Right ventricle myocardium inferior (tissue), 1 donor: ENCODE measurements around the gene DENND1B. TPM values are rescaled to one million over a fixed set of nuclear protein-coding genes. Genes with fewer than 3 reads are reported as not detected.

Experiments used
- ATAC-seq: fragments of 200-7000 bp; cut with Tn5 transposase; one replicate; pipeline ENCODE4 v1.9.1; 2020; ENCODE audit warnings: mild to moderate bottlenecking, moderate library complexity
- DNase-seq: peaks from one replicate; pipeline ENCODE4 v3.0.0; 2021; ENCODE audit errors: missing footprints
- intact Hi-C: fragments of 100-400 bp; cut with DNase I; formaldehyde crosslinking; loops from one replicate; pipeline ENCODE4 v1.11.0; 2022
- total RNA-seq: library from RNA; stranded (reverse); fragmentation: NEBNext Ultra II Directional; extraction: Animal tissue kit (Norgen Biotek cat#: 25700); gene quantifications from one replicate; pipeline ENCODE4 v1.2.1, GENCODE V29; 2021
- donor health status: DM: no; HTN: yes; CAD: no; lungs with severe emphysema.

Gene DENND1B
- total RNA-seq, 1 donor from 2014 or later = 22.9 TPM

DNA sequence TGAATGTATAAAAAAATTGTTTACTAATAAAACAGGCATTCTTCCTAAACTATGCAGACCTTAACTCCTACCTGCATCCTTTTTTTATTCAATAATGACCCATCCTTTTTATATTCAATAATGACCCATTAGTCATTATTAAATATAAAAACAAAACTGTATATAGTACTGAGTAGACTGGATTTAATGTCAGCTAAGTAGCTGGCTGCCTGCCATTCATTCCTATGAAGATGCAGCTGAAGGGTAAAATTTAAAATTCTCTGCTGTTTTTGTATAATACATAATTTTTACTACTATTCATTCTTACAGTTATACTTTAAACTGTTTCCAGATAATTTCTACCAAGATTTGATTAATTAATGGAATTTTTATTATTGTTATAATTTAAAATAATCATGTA, 79.3 kb downstream of the DENND1B start:
- DNase-seq (no peak), ATAC-seq (no peak)
- intact Hi-C loops = no loop called here

DNA sequence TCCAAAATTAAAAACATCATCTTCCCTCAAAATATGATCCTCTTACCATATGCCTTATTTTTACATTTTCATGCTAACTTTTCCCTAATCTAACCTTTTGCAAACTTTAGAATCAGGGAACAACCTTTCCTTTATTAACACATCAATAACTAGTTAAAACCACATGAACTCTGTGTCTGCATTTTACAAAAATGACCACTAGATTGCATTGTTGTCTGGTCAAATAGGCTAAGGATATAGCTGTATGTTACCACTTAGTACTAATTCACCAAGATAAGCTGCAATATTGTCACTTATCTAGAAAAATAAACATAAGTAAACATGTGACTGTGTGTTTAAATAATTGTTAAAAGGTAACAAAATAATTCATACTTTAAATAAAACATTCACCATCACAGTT, 82.3 kb downstream of the DENND1B start:
- DNase-seq = no peak
- intact Hi-C loops = no loop called here
- no peak for ATAC-seq

DNA sequence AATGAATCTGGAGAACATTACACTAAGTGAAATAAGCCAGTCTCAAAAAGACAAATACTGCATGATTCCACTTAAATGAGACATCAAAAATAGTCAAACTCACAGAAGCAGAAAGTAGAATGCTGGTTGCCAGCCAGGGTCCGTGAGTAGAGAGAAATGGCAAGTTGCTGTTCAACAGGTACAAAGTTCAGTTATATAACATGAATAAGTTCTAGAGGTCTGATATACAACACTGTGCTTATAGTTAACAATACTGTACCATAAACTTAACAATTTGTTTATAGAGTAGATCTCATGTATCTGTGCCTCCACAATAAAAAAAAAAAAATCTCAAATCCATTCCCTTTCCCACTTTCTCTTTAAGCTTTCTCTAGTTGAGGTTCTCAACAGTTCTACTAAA, 83.5 kb downstream of the DENND1B start:
- ATAC-seq = no peak

DNA sequence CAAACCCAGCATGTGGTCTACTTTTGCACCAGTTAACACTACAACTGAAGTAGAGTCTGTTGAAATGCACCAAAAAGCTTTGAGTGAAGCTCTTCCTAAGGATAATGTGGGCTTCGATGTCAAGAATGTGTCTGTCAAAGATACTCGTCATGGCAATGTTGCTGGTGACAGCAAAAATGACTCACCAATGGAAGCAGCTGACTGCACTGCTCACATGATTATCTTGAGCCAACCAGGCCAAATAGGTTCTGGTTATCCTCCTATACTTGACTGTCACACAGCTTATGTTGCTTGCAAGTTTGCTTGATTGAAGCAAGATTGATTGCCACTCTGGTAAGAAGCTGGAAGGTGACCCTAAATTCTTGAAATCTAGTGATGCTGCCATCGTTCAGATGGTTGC, 85.2 kb downstream of the DENND1B start:
- intact Hi-C loops = no loop called here
- no peak for ATAC-seq
- no peak for DNase-seq

More for the DNA sequence above, 83.5 kb downstream of the DENND1B start:
- intact Hi-C loops = no loop called here
- DNase-seq = no peak

DNA sequence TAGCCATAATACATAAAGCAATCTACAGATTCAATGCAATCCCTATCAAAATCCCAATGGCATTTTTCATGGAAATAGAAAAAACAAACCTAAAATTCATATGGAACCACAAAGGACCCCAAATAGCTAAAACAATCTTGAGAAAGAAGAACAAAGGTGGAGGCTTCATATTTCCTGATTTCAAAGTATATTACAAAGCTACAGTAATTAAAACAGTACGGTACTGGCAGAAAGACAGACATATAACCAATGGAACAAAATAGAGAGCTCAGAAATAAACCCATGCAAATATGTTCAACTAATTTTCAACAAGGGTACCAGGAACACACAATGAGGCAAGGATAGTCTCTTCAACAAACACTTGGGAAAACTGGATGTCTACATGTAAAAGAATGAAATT, 87.0 kb downstream of the DENND1B start:
- intact Hi-C loops = no loop called here
- DNase-seq (no peak), ATAC-seq (no peak)

DNA sequence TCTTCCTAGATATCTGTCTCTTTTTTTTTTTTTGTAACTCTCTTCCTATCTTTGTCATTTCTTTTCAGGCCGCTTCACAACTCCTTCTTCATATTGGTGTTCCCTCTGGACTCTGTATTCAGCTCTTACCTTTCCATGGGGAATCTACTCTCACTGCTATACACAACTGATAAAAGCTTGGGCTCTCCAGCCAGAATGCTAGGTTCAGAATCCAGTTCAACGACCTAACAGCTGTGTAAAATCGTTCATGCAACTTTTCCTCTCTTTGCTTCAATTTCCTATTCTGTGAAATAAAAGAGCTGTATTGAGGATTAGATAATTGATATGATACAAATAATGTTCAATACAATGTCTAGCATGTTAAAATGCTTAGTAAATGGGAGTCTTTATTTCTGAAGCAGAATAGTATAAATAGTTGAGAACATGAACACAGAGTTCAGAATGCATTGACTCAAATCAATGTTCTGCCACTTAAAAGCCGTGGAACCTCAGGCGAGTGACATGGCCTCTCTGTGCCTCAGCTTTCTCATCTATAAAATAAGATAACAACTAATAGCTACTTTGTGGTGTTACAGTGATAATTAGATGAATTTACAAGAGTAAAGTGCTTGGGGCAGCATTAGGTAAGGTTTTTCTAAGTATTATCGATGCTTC, 88.5 kb downstream of the DENND1B start:
- DNase-seq (no peak), ATAC-seq (no peak)
- intact Hi-C loops = no loop called here

DNA sequence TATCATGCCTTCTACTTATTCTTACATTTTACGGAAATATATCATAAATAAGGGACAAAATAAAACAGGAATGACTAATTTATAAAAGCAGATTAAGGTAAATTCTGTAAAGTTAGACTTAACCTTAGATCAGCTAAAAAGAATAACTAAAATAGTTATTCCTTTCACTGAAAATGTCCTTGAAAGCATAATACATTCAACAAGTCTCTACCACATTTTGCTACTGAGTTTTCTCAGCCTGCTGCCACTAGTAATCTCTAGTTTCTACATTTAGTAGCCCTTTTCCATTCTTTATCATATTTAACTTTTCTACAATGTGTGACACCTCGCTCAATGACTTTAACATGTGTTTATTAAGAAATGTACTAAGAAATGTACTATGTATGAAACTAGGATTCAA, 89.0 kb downstream of the DENND1B start:
- DNase-seq = no peak
- intact Hi-C loops = no loop called here
- ATAC-seq = no peak

DNA sequence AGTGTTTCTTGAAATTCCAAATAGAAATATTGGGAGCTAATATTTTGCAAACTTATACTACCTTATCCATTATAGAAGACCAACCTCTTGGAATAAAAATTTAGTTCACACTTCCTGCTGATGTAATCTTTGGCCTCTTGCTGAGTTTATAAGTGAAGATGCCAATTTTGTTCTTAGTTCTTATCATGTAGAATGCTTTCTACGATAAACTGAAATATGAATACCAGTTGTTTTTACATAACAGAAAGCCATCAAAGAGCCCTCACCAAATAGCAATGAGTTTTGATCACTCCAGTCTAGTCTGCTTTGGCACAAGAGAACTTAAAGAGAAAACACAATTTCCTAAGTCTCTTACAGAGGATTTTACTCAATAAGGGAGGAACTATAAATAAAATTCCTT, 89.5 kb downstream of the DENND1B start:
- ATAC-seq (no peak), DNase-seq (no peak)

DNA sequence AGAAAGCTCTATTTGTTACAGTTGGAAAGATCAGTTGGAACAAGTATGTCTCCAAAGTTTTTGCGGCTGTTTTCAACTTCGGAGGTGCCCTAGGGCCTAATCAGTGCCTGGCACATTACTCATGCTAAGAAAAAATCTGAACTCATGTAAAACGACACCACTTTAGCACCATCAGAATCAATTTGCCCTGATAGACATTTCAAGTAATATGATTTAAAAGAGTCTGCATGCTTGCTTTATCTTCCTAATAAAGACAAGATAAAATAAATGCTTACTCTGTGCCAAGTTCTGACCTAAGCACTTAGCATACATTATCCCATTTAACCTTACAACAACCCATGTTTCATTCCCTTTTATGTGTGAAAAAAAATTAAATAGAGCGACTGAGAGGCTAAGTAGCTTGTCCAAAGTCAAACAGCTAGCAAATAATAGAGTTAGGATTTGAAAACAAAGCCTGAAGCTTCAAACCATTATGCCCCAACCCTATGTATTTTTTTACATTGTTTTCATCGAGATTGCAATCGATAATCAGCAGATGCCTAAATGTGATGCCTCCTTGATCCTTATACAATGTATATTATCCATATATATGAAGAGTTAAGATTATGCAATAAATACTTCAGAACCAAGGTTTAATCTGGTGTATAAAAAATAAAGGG, 91.3 kb downstream of the DENND1B start:
- ATAC-seq = no peak
- intact Hi-C loops = no loop called here
- DNase-seq = no peak

More for the DNA sequence above, 89.5 kb downstream of the DENND1B start:
- intact Hi-C loops = no loop called here

DNA sequence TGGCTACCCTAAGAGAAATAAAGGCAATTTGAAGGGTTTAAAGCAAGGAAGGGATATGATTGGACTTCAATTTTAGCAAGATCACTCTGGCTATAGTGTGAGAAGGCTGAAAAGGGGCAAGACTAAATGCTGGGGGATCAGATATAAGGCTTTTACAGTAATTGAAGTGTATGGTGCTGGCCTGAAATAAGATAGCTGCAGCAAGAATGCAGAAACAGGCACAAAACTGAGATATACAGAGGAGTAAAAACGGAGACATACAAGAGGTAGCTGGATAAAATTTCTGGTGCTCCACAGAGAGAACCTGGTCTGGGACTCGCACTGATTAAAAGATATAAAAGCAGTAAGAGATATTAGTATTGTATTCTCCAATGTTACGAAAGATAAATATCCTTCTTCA, 92.0 kb downstream of the DENND1B start:
- intact Hi-C loops = no loop called here
- ATAC-seq (no peak), DNase-seq (no peak)

DNA sequence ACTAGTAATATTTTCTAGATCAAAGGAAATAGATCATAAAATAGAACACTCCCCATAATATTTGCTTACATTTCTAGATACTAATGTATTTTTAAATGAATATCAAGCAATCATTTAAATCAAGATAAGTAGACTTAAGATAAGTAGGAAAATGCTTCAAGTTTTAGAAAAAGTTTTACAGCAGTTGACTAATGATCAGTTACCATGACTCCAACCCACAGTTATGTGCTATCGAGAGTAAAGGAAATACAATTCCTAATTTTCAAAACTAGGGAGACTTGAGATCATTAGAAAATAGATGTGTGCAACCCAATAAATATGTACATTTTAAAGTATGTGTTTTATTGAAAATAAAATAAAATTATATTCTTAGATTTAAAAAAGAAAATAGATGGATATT, 95.0 kb downstream of the DENND1B start:
- DNase-seq = no peak
- ATAC-seq = no peak
- intact Hi-C loops = no loop called here

DNA sequence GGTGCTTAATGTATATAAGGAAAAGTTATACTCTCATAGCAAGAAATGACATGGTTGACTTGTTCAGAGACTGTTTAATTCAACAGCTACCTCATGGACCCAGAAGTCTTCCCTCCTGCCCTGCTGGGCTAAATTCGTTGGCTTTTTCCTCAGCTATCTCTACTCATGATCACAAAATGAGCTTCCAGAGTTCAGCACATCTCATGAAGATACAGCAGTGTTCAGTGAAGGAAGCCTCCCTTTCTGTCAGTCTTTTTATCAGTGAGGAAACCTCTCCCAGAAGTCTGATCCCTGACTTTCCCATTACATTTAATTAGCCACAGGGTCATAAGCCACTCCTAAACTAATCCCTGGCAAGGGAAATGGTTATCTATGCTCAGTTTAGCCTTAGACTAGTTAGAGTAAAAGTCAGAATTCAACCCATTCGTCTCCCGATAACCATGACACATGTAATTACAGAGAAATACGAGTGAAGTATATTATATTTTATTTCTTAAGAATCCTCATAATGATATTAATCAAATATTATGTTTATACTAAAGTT, 97.5 kb downstream of the DENND1B start:
- ATAC-seq (no peak), DNase-seq (no peak)
- intact Hi-C loops = no loop called here

DNA sequence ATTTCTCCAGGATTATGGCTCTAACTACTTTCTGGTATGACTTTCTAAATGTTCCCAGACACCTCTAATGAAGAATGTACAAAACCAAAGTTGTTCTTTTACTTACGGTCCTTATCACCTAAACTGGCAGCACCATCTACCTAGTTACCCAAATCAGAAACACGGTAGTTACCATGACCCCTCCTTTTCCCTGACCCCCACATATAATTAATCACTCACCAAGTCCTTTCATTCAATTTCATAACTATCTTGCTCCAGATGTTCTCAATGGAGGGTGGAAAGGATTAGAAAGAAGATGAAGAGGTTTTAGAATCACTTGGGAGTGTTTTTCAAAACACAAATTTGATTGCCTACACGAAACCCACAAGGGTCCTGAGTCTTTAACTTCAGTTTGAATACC, 98.0 kb downstream of the DENND1B start:
- intact Hi-C loops = no loop called here
- ATAC-seq = no peak
- no peak for DNase-seq

DNA sequence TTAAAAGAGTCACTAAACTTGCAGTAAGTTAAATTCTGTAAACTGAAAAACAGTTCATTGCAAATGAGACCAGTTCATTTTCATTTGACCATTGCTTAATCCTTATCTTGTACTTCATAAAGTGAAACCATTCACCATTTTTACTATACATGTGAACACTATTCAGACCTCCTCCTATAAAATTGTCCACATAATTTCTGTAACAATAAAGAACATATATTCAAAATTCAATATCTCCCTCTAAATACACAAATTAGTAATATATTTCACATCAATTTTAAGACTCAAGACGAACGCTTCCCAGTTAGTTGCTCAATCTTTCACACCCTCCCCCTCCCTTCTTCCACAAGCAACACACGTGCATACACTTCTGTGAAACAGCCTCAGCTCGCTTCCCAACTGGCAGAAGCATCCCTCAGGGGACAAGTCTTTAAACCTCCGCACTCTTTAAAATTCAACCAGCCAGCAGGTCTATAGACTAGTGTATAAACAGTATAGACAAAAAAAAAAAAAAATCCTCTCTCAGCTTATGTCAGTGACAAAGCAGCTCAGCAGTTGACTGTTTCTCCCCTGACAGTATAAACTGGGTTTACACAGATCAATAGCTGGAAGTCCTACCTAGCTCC, 99.6 kb downstream of the DENND1B start:
- DNase-seq (no peak), ATAC-seq (peak; percentile 79)
- intact Hi-C loops = no loop called here

DNA sequence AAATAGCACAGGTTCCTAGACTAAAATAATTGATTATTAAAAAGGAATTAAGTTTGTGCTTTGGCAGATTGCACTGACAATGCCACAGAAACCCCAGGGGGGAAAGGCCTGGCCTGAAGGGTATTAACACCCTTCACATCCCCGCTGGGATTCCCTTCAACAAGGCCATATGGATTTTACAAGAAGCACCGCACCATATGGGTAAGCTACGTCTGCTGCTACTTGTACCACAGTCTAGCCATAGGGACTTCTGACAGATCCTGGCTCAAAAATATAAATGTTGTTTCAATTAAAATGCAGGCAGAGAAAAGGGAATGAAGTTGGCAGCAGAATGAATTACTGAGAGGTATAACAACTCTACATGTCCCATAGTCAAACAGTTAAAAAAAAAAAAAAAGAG, 101.0 kb downstream of the DENND1B start:
- ATAC-seq (no peak), DNase-seq (no peak)
- intact Hi-C loops = no loop called here

DNA sequence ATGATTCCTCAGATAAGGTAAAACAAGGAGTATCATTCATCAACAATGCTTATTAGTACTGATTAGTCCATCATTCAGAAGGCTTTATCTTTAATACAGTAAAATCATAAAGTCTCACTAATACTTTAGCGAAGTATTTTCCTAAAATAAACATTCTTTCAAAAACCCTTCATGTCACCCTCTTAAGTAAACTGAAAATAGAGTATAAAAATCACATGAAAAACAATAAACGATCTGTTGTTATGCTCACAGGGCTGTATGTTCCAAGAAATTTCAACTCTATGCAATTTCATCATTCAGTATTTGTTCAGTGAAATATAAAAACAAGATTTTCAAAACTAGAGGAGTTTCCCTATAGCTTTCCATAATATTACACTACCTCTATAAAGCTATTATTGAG, 102.0 kb downstream of the DENND1B start:
- DNase-seq (no peak), ATAC-seq (no peak)
- intact Hi-C loops = no loop called here

DNA sequence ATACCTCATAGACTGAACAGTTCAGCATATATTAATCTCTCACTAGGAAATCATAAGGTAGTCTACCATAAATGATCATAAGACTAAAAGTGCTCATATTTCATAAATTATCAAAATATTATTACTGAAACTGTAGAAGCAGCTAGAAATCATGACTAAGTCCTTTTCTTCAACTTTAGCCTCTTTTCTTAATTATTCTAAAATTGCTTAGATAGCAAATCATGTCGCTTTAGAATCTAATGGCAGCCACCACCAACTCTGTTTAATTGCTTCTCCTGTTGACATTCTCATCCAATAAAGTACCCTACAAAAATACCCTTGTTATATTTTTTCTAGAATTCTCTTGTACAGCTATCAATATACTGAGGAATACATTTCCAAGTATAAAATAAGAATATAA, 102.9 kb downstream of the DENND1B start:
- intact Hi-C loops = no loop called here
- ATAC-seq = no peak

DNA sequence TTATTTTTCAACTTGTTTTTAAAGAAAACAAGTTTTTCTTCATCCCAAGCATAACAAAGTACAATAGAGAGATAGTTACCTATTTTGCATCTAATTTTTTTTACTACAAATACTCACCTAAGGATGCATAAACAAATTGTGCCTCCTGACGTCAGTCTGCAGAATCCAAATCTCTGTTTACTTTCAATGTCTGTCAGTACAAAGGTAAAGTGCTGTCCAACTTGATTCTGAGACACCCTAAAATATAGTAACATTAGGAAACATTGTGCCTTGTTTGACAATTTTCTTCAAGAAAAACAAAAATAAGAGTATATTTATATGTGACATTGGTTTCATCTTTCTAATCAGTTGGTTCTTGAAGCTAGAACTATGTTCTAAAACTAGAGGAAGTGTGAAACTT, 103.4 kb downstream of the DENND1B start:
- DNase-seq (no peak), ATAC-seq (no peak)
- intact Hi-C loops = no loop called here

More for the DNA sequence above, 102.9 kb downstream of the DENND1B start:
- no peak for DNase-seq

DNA sequence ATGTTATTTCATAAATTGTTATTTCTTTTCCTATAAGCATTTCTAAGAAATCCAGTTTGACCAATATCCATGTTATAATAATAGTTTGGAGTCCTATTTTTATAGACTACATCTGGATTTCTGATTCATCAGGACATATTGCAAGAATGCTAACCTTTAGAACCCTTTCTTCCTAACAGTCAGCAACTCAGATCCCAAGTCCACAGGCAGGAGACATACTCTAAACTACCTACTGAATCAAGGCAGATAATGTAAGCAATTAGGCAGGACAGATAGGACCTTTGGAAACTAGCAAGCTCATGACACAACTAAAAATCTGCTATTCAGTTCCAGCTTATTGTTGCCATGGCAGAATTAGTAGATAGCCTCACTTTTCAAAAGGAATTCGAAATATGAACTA, 104.1 kb downstream of the DENND1B start:
- DNase-seq (no peak), ATAC-seq (no peak)
- intact Hi-C loops = no loop called here

DNA sequence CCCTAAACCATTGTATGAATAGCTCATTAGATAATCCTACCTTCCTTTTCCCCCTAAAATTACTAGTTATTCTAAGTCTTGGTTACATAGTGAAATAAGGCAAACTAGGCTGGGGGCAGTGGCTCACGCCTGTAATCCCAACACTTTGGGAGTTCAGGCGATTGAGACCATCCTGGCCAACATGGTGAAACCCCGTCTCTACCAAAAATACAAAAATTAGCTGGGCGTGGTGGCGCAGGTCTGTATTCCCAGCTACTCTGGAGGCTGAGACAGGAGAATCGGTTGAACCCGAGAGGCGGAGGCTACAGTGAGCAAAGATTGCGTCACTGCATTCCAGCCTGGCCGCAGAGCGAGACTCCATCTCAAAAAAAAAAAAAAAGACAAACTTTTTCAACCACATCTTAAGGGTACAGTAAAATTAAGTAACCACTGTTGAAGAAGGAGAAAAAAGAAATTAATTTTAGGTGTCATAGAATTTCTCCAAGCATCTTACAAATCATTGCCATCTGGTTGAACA, 108.5 kb downstream of the DENND1B start:
- intact Hi-C loops = no loop called here
- ATAC-seq (no peak), DNase-seq (peak; percentile 40)
